ENCODE measurements around the gene DMXL2.
"Not testable (repeated sequence)": the region's sequence is repeated elsewhere in the genome, so short reads cannot be mapped to it uniquely, and the experiment has no call there.

The DMXL2 gene

DNA sequence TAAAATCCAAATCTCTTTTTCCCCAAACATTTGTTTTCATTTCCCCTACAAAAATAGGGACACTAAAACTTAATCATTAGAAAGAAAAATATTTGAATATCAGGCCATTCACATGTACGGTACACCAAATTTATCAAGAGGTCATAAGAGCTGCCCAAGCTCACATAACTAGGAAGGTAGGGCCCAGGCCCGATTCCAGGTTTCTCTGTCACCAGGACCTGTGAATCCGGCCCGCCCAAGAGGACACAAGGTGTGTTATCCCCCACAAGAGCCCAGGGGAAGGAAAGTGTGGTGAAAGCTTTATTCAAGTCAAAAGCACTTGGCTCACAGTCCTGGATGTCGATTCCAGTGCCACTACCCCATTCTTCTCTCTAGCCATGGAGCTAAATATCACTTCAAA lies 130.6 kb downstream of the DMXL2 start:
- no peak for DNase-seq

DNA sequence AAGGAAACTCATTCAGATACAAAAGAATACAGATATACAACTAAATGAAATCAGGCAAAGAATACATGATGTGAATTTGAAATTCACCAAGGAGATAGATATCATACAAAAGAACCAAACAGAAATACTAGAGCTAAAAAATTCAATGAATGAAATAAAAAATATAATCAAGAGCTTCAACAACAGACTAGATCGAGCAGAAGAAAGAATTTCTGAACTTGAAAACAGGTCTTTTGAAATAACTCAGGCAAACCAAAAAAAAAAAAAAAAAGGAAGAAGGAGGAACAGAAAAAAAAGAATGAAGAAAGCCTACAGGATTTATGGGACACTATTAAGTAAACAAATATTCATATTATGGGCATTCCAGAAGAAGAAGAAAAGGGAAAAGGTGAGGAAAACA lies 137.8 kb downstream of the DMXL2 start:
- no peak for DNase-seq

DNA sequence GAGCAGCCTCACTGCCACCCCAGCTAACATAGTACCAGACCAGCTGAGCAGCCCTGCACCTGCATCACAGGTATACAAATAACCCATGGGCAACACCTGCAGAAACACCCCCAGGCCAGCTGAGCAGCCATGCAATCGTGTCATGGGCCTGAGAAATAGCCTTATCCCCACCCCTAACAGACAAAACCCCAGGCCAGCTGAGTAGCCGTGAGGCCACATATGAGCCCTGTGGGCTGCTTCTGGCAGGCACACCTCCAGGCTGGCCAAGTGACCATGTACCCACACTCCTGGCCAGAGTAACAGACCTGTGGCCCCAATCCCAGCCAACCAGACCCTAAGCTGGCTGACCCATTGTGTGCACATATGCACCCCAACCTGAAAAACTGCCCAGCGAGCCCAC lies 138.6 kb downstream of the DMXL2 start:
- DNase-seq = no peak

DNA sequence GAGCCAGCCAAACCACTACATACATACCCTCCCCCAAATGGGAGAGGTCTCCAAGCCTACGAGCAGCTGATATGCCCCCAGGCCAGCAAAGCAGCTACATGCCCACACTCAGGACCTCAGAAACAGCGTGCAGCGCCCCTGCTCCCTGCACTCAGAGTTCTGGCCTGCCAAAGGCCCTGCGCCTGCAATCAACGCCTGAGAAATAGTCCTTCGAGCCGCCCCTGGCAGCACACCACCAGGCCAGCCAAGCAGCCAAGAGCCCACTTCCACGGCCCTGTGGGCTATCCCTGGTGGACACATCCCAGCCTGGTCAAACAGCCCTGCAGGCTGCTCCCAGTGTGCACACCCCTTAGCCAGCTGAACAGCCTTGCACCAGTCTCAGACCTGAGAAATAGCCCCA lies 139.1 kb downstream of the DMXL2 start:
- DNase-seq = no peak

DNA sequence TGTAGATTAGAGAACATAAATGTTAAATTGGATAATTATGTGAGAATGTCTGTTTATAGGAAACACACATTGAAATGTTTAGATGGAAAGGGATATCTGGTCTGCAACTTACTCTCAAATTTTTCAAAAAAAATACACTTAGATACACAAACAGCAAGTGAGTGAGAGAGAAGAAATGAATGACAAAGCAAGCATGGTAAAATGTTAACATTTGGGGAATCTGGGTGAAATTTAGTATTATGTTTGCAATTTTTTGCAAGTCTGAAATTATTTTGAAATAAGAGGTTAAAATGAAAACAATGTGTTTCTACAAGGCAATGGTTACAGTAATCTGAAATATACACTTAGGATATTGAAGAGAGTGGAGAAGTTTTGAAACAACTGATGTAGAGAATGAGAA lies 146.8 kb downstream of the DMXL2 start:
- DNase-seq = no peak

DNA sequence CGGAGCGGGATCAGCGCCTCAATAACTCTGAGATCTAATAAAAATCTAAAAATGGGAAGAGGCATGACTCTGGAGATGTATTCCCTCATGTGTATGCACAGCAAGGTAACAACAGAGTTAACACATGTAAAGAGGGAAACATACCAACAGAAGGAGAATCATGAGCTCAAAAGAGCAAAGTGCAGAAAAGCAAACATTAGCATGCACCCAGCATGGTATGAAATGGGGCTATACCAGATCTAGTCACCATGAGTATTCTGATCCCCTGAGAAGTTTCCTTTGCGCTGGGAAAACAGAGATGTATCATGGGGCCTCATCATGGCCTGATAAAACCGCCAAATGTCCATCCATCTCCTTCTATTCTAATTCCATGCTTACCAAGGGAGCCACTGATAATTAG lies 152.1 kb downstream of the DMXL2 start:
- no peak for DNase-seq

DNA sequence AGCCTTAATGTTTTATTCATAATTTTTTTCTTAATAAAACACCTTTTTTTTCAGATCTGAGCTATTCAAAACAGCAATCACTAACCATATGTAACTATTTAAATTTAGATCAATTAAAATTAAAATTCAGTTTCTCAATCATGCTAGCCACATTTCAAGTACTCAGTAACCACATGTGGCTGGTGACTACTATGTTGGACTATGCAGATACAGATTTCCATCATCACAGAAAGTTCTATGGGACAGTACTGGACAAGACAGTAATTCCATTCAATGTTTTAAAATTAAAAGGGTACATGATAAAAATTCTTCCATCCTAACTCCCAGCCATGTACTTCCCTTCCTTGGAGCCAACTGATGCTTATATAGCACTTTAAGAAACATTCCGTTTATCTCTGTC lies 161.8 kb downstream of the DMXL2 start:
- DNase-seq = peak; percentile 50

DNA sequence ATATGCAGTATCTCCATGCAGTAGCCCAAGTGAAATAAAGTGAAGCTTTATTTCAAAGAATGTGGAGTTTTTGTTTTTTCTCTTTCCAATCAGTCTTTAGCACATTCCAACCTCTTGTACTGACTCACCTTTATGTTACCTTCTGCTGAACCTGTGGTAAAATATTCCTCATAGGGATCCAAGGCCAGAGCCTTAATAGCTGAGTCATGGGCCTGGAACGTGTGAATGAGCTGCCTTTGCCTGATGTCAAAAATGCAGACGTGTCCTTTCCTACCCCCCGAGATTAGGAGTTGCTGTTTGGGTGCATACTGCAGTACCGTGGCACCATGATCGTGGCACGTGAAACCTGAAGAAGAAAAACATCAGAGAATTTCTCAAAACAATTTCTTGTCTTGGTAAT lies 172.6 kb downstream of the DMXL2 start:
- peak; percentile 39 for DNase-seq

DNA sequence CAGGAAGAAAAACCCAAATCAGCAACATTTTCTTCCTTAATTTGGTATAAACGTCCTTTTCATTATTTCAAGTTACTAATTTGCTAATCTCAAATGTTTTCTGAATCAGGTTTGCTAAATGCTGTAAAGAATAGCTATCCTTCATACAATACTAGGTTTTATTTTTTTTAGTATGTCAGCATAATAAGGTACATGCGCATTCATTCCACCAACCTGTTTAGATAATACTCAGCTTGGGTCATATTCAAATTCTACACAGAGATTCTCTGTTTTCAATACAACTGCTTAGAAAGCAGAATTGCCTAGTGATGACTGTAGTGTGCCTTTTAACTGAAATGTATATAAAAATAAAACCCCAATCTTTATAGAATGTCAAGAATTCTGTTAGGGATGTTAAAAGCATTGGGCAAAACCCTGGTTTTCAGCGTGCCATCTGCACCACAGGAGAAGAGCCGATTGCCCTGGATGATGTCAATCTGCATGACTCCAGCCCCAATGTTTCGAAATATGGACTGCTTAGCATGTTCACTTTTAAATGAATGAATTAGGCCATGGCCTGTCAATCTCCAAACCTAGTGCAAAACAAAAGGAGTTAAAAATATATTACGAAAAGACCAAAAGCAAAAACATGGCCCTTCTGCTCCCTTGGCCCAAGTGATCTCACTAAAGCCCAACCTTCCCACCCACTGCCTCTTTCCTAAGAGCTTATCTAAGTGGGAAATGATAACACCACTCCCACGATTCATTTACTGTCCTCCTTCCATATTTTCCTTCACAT lies 173.8 kb downstream of the DMXL2 start:
- DNase-seq = no peak

DNA sequence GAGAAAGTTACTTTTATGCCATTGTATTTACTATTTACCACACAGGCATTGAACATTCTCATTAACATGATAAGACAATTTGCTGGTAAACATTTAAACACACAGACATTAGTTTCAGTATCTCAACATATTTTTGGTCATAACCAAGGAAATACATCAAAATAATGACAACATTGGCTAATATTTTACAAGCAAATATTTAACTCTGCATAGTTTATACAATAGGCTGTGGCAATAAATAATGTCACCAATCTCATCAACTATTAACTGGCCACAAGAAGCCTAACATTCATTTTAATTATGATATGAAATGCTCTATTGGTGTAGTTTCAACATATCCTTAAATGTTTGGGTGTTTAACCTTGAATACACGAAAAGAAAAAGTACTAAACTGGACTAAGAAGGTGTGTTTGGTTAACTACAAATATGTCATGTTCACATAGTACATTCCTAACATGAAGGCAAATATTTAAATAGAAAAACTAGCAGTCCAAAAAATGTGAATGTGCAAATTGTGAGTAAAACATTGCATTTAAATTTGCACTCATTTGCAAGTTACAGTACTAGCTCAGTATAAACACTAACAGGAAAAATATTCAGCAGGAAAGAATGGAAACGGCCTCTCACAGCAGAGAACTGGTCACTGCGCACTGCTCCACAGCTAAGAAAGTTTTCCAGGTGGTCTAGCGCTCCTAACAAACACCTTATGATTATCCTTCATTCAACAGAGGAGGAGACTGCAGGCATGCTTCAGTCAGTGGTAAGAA lies 174.5 kb downstream of the DMXL2 start:
- DNase-seq = no peak

DNA sequence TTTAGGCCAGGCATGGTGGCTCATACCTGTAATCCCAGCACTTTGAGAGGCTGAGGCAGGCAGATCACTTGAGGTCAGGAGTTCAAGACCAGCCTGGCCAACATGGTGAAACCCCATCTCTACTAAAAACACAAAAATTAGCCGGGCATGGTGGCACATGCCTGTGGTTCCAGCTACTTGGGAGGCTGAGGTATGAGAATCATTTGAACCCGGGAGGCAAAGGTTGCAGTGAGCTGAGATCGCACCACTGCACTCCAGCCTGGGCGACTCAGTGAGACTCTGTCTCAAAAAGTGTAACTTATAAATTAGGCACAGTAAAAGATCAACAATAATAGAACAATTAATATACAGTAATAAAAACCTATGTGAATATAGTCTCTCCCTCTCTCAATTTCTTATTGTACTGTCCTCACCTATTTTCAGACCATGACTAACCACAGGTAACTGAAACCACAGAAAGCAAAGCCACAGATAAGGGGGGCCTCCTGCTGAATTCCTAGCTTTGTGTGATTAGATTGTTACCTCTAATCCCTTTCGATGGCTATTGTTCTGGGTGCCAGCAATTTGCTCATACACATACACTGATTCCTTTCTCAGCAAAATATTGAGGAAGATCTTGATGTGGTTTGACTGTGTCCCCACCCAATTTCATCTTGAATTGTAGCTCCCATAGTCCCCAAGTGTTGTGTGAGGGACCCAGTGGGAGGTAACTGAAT lies 176.4 kb downstream of the DMXL2 start:
- DNase-seq = not testable (repeated sequence)

DNA sequence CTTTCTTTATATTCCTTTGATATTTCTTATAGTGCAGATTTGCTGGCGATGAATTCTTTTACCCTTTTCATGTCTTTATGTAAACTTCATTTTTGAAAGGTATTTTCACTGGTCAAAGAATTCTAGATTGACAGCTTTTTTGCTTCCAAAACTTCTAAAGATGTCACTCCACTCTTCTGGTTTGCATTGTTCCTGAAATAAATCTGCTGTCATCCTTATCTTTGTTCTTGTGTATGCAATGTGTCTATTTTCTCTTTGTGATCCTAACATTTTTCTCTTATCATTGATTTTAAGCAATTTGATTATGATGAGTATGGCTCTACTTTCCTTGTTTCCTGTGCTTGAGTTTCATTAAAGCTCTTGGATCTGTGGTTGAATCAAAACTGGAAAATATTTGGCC lies 177.8 kb downstream of the DMXL2 start:
- no peak for DNase-seq

DNA sequence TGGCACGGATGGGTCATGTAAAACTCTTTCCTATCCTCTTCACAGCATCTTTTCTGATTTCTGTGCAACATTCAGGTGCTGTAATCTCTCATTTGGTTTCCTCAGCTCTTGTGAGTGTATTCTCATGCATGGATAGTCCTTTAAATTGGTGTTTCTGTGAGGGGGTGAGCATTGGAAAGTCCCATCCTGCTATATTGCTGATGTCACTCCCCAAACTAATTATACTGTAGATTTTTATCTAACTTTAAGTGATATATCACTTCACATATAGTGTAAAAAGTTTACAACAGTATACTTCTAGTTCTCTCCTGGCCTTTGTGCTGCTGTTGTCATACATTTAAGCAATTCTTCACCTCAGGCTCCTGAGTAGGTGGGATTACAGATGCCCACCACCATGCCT lies 178.5 kb downstream of the DMXL2 start:
- no peak for DNase-seq

DNA sequence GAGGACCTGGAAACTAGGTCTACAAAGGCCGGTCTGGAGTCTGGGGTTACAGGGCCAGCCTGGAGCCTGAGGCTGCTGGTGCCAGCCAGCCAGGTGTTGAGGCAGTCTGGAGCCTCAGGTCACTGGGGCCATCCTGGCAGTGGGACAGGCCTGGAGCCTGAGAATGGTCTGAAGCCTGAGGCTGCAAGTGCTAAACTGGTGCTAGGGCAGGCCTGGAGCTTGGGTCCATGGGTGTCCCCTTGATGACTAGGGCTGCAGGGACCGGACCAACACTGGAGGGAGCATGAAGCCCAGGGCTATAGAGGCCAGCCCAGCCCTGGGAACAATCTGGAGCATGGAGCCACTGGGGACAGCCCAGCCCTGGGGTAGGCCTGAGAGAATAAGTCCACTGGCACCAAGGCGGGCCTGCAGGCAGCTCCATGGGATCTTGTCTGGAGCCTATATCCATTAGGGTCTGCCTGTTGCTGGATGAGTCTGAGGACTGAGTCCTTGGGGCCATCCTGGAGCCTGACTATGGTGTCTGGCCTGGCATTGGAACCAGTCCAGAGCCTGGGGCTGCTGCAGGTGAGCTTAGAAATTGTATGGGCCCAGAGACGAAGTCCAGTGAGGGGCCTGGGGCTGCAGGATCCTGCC lies 179.2 kb downstream of the DMXL2 start:
- no peak for DNase-seq

DNA sequence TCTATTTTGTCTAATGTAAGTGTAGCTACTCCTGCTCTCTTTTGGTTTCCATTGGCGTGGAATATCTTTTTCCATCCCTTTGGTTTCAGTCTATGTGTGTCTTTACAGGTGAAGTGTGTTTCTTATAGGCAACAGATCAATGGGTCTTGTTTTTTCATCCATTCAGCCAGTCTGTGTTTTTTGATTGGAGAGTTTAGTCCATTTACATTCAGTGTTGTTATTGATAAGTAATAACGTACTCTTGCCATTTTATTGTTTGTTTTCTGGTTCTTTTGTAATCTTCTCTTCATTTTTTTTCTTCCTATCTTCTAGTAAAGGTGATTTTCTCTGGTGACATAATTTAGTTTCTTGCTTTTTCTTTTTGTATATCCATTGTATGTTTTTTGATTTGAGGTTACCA lies 184.0 kb downstream of the DMXL2 start:
- DNase-seq = no peak

DNA sequence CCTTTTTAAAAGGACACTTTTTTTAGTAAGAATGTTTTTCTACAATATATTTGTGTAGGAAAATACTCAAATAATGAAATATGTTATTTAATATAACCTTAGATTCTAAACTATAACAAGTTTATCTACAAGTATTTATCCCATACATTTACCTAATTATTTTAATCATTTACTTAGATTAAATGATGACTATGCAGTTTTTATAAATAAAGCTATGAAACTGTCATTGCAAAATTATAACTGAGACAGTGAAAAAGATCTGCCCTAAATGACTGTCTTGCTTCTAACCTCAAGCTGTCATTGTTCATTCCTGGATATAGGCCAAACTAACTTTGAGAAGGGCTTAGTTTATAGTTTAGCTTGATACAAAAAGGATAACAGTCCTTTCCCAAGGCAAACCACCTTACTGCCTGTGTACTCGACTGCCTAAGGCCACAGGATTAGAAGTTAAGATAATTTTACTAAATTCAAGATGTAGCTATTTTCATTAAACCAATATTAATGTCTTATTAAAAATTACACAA lies 197.0 kb downstream of the DMXL2 start:
- no peak for DNase-seq

DNA sequence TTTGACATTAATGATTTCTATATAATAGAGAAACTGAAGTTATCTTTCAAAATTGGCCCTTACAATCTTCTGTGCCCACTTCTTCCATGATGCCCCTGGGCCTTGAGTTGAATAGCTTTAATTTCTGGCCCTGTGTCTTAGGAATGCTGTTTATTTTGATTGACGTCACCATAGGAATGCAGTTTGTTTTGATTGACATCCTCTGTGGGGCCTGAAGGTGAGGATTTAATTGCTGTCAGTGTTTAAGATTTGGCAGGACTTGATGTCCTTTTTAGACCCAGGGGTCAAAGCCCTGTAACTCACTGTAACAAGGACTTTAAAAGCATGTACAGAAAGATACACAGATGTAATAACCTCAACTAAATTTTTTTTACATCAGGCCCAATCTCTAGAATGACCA lies 197.8 kb downstream of the DMXL2 start:
- DNase-seq = no peak

DNA sequence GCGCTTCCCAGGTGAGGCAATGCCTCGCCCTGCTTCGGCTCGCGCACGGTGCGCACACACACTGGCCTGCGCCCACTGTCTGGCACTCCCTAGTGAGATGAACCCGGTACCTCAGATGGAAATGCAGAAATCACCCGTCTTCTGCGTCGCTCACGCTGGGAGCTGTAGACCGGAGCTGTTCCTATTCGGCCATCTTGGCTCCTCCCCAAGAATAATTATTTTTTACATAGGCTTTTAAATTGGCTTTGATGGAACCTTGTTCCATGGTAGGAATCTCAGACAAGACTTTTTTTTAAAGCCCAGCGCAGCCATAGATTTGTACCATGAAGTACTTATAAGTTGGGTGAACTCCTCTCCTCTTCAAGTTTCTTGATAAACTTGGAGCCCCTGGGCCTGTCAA lies 199.5 kb downstream of the DMXL2 start:
- DNase-seq = not testable (repeated sequence)

DNA sequence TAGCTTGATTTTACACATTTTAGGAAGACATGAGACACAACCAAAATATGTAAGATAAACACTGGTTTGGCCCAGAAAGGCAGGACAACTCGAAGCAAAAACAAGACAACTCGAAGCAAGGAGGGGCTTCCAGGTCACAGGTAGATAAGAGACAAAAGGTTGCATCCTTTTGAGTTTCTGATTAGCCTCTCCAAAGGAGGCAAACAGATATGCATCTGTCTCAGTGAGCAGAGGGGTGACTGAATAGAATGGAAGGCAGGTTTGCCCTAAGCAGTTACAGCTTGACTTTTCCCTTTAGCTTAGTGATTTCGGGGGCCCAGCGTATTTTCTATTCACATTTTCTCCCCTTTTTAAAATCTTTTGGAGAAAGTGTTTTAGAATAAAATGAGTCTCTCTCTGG lies 206.4 kb downstream of the DMXL2 start:
- no peak for DNase-seq

DNA sequence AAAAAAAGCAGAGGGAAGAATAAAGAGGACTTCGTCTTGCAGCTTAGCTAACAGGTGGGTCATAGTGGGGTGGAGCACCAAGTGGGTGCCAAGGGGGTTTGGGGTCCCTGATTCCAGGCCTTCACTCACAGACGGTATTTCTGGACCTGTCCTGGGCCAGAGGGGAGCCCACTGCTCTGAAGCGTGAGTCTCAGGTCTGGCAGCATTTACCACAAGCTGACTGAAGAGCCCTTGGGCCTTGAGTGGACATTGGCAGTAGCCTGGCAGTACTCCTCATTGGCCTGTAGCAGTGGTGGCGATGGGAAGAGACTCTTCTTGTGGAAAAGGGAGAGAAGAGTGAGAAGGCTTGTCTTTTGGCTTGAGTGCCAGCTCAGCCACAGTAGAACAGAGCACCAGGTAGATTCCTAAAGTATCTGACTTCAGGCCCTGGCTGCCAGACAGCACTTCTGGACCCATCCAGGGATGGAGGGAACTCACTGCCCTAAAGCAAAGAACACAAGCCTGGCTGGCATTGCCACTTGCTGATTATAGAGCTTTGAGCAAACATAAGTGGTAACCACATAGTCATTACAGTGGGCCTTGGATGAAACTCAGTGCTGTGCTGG lies 208.2 kb downstream of the DMXL2 start:
- DNase-seq = no peak

DNA sequence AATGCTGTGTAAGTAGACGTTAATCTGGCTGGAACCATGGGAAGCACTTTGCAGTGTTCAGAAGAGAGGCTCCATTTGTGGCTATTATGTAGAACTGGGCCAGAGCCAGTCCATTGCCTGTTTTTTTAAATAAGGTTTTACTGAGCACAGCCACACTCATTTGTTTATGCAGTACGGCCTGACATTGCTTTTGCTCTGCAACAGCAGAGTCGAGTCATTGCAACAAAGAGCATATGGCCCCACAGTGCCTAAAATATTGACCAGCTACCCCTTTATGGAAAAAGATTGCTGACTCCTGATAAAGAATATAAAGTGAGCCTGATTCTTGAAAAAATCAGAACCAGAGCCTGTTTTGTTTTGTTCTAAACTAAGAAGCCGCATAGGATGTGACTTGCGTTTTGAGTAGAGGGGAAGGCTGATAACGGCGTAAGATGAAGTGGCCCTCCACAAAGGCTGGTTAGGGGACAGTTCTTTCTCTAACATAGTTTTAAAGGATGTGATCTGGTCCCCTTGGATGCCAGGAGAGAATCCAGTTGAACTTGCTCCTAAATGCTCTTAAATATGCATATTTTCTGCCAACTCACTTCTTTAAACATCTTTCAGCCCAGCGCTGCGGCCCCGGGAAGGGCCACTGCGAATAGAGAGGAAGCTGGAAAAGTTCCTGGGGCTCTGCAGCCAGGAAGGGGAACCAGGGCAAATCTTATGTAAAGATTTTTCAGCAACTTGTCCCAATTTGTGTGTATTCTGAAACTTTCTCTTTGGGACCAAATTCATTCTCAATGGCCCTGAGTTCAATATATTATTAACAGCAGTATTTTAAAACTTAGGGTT lies 216.7 kb downstream of the DMXL2 start:
- no peak for DNase-seq
